Kidney epithelial cell (primary cell): ENCODE measurements around the gene NCR2. TPM values are rescaled to one million over a fixed set of nuclear protein-coding genes. Genes with fewer than 3 reads are reported as not detected.

Source experiments
- DNase-seq: peaks from one replicate; pipeline ENCODE4 v3.0.0-alpha.2; 2010; ENCODE audit warnings: low read depth
- H3K27me3 ChIP-seq: 2 replicates; pipeline ENCODE4 v1.6.0; 2011; ENCODE audit warnings: low read length; ENCODE audit not compliant: control insufficient read depth, insufficient read depth
- H3K36me3 ChIP-seq: 2 replicates; pipeline ENCODE4 v1.5.1; 2011; ENCODE audit warnings: low read length; ENCODE audit not compliant: control insufficient read depth, insufficient read depth
- H3K4me3 ChIP-seq: 2 replicates; pipeline ENCODE4 v1.5.1; 2011; ENCODE audit warnings: low read depth, mild to moderate bottlenecking, control low read depth, low read length
- CTCF ChIP-seq: IDR thresholded peaks from 2 replicates; pipeline ENCODE4 v1.5.1; 2011; ENCODE audit warnings: mild to moderate bottlenecking, moderate library complexity, low read length, control low read depth, inconsistent platforms; ENCODE audit not compliant: insufficient read depth, poor library complexity, severe bottlenecking
- total RNA-seq: library from RNA; depleted of rRNA; stranded (reverse); fragments of >200 nt; gene quantifications from 2 replicates; pipeline ENCODE4 v1.2.3, GENCODE V29; 2015

NCR2 gene
- total RNA-seq, 1 donor from 2014 or later, result not detected

GRCh38 chr6:41372832-41373626, 37.6 kb downstream of the NCR2 start:
- TF ChIP-seq CTCF, result no peak
- no peak overlapping the region for H3K4me3 ChIP-seq
- peaks cover 79% of the 10 kb centered on the region for H3K27me3 ChIP-seq
- no peak for DNase-seq
- H3K36me3 ChIP-seq, result no peaks in the 10 kb centered on the region

- no peaks in the 10 kb centered on the region for H3K36me3 ChIP-seq
- no peak for DNase-seq
- no peak overlapping the region for H3K4me3 ChIP-seq
- TF ChIP-seq CTCF, result no peak
- peaks cover 81% of the 10 kb centered on the region for H3K27me3 ChIP-seq
Observed at GRCh38 chr6:41373627-41373918, 38.2 kb downstream of the NCR2 start.

GRCh38 chr6:41373919-41374617, 38.7 kb downstream of the NCR2 start:
- no peaks in the 10 kb centered on the region for H3K36me3 ChIP-seq
- TF ChIP-seq CTCF, result no peak
- DNase-seq, result no peak
- H3K4me3 ChIP-seq, result no peak overlapping the region
- H3K27me3 ChIP-seq, result peaks cover 82% of the 10 kb centered on the region

GRCh38 chr6:41374618-41375590, 39.5 kb downstream of the NCR2 start:
- no peak for TF ChIP-seq CTCF
- no peak for DNase-seq
- peaks cover 77% of the 10 kb centered on the region for H3K27me3 ChIP-seq
- H3K4me3 ChIP-seq, result no peak overlapping the region
- H3K36me3 ChIP-seq, result no peaks in the 10 kb centered on the region

- Histone ChIP-seq H3K36me3 (no peaks in the 10 kb centered on the region), H3K4me3 (no peak overlapping the region), H3K27me3 (peaks cover 70% of the 10 kb centered on the region)
- TF ChIP-seq CTCF, result no peak
- DNase-seq, result no peak
Observed at GRCh38 chr6:41375598-41376151, 40.3 kb downstream of the NCR2 start.
